Endothelial cell of umbilical vein (primary cell): ENCODE data around the gene C4orf50. TPM values are rescaled to one million over a fixed set of nuclear protein-coding genes. Genes with fewer than 3 reads are reported as not detected.

Source experiments
- Bru-seq: library from RNA; stranded (reverse); fragments of 400-500 nt; gene quantifications from one replicate; lab custom pipeline; 2021; lab: Mats Ljungman, UMichigan
- BruChase-seq, 2 experiments: library from RNA; stranded (reverse); fragments of 400-500 nt; gene quantifications; one replicate each; lab custom pipeline; 2021; lab: Mats Ljungman, UMichigan
- BruUV-seq: library from RNA; stranded (reverse); fragments of 400-500 nt; replicated peaks from 2 replicates; lab custom pipeline; 2021; lab: Mats Ljungman, UMichigan
- CTCF ChIA-PET: fragments of 300-600, 350-600 bp; sonication (Branson Sonifier 250); formaldehyde crosslinking; loops from one replicate; lab custom pipeline; 2021; ENCODE audit warnings: antibody characterized with exemption, inconsistent platforms; lab: Charles Lee
- POLR2A ChIA-PET: fragments of 300-600, 350-600 bp; sonication (Branson Sonifier 250); formaldehyde crosslinking; loops from one replicate; lab custom pipeline; 2021; ENCODE audit warnings: antibody characterized with exemption, inconsistent platforms; lab: Charles Lee
- DNase-seq: peaks from one replicate; pipeline ENCODE4 v3.0.0-alpha.2; 2011; ENCODE audit warnings: low read depth, low spot score
- FAIRE-seq: peaks from 2 replicates; lab custom pipeline; 2011; peaks lifted over from hg19 to GRCh38; lab: Jason Lieb, UNC
- H2AFZ ChIP-seq: 2 replicates; pipeline ENCODE4 v1.6.0; 2012; ENCODE audit warnings: low read depth, low read length, control low read depth, inconsistent platforms
- H3K27ac ChIP-seq: 2 replicates; pipeline ENCODE4 v1.5.1; 2011; ENCODE audit warnings: low read depth, mild to moderate bottlenecking, control low read depth, low read length, moderate library complexity; ENCODE audit not compliant: insufficient read depth
- H3K27me3 ChIP-seq, 2 experiments: 2 replicates each; pipeline versions ENCODE4 v1.6.0 to v1.6.1; 2011; ENCODE audit warnings: low read length in 2 of 2, mixed read lengths in 1 of 2; ENCODE audit not compliant: control insufficient read depth in 2 of 2, insufficient read depth in 2 of 2
- H3K36me3 ChIP-seq, 2 experiments: 2 replicates in 1 of 2; 3 replicates in 1 of 2; pipeline ENCODE4 v1.5.1; 2011; ENCODE audit warnings: low read length in 2 of 2, mild to moderate bottlenecking in 1 of 2, moderate library complexity in 1 of 2; ENCODE audit not compliant: control insufficient read depth in 2 of 2, insufficient read depth in 2 of 2; ENCODE audit errors: extremely low read depth in 1 of 2
- H3K4me1 ChIP-seq: 3 replicates; pipeline ENCODE4 v1.5.1; 2011; ENCODE audit warnings: mild to moderate bottlenecking, low read length; ENCODE audit not compliant: control insufficient read depth, insufficient read depth; ENCODE audit errors: extremely low read depth
- H3K4me2 ChIP-seq: 2 replicates; pipeline ENCODE4 v1.6.1; 2011; ENCODE audit warnings: low read length, control low read depth, mixed read lengths; ENCODE audit not compliant: insufficient read depth
- H3K4me3 ChIP-seq, 3 experiments: fragments of 200-600 bp in 1 of 3; sonication (generic), shearing (Covaris generic) in 1 of 3; replicated peaks in 1 of 3; 2 replicates each; pipeline ENCODE4 v1.5.1; 2011 to 2016; ENCODE audit warnings: control low read depth in 3 of 3, low read length in 3 of 3, mild to moderate bottlenecking in 2 of 3, inconsistent platforms in 1 of 3, low read depth in 1 of 3, moderate library complexity in 1 of 3; ENCODE audit not compliant: insufficient read depth in 1 of 3
- H3K79me2 ChIP-seq: 2 replicates; pipeline ENCODE4 v1.6.0; 2012; ENCODE audit warnings: low read length, inconsistent platforms; ENCODE audit not compliant: control insufficient read depth, insufficient read depth
- H3K9ac ChIP-seq: replicated peaks from 2 replicates; pipeline ENCODE3; 2011; ENCODE audit warnings: low read length, control low read depth; ENCODE audit not compliant: insufficient read depth; ENCODE audit errors: extremely low read depth
- H3K9me1 ChIP-seq: replicated peaks from 3 replicates; pipeline ENCODE4 v1.6.0; 2011; ENCODE audit warnings: mild to moderate bottlenecking, low read length; ENCODE audit not compliant: control insufficient read depth, insufficient read depth; ENCODE audit errors: extremely low read depth
- H3K9me3 ChIP-seq: replicated peaks from 2 replicates; pipeline ENCODE4 v1.5.1; 2012; ENCODE audit warnings: low read length, inconsistent platforms; ENCODE audit not compliant: control insufficient read depth, insufficient read depth
- H4K20me1 ChIP-seq: replicated peaks from 2 replicates; pipeline ENCODE3; 2011; ENCODE audit warnings: mild to moderate bottlenecking, low read length; ENCODE audit not compliant: control insufficient read depth, insufficient read depth; ENCODE audit errors: extremely low read depth
- EZH2 ChIP-seq: IDR thresholded peaks from 2 replicates; pipeline ENCODE4 v1.6.1; 2012; ENCODE audit warnings: borderline replicate concordance, low read depth, mild to moderate bottlenecking, moderate library complexity, low read length, inconsistent platforms; ENCODE audit not compliant: severe bottlenecking
- FOS ChIP-seq: IDR thresholded peaks from 2 replicates; pipeline ENCODE4 v1.6.1; 2011; ENCODE audit warnings: mild to moderate bottlenecking, low read length, moderate library complexity, borderline replicate concordance; ENCODE audit not compliant: insufficient read depth
- GATA2 ChIP-seq: IDR thresholded peaks from 2 replicates; pipeline ENCODE4 v1.7.0; 2011; ENCODE audit warnings: low read depth, mild to moderate bottlenecking, moderate library complexity, mixed read lengths, low read length; ENCODE audit not compliant: insufficient read length, insufficient read depth
- JUN ChIP-seq: IDR thresholded peaks from 2 replicates; pipeline ENCODE4 v1.6.1; 2011; ENCODE audit warnings: borderline replicate concordance, low read depth; ENCODE audit not compliant: insufficient read length, insufficient read depth
- MYC ChIP-seq: IDR thresholded peaks from one replicate; pipeline ENCODE4 v1.6.1; 2011; ENCODE audit warnings: mild to moderate bottlenecking, low read depth, low read length
- POLR2A ChIP-seq: IDR thresholded peaks from 2 replicates; pipeline ENCODE4 v1.6.1; 2012; ENCODE audit warnings: low read depth, mild to moderate bottlenecking, control low read depth, low read length
- POLR2AphosphoS5 ChIP-seq: IDR thresholded peaks from 2 replicates; pipeline ENCODE4 v1.6.1; 2012; ENCODE audit warnings: low read depth, mild to moderate bottlenecking, control low read depth, low read length, moderate library complexity; ENCODE audit not compliant: insufficient read depth
- dilution Hi-C: fragments of 300-500 bp; cut with MboI; formaldehyde crosslinking; loops from one replicate; pipeline ENCODE4 v1.15.0; 2019; ENCODE audit warnings: low sequenced_read_pairs; ENCODE audit not compliant: extremely low pct_ligation_motif_present
- intact Hi-C: fragments of 100-400 bp; cut with micrococcal nuclease; formaldehyde crosslinking; loops from one replicate; pipeline ENCODE4 v1.10.0; 2022
- long read RNA-seq: library from polyadenylated mRNA; stranded (forward); transcript quantifications from one replicate; pipeline ENCODE4 v2.0.0, GENCODE V29; 2021
- polyA minus RNA-seq, 3 experiments: library from RNA; depleted of rRNA, polyadenylated mRNA; stranded (reverse); fragments of >200 nt; gene quantifications; 1 replicate in 1 of 3; 2 replicates in 2 of 3; pipeline ENCODE4 v1.2.3, GENCODE V29; 2011
- polyA plus RNA-seq, 4 experiments: library from polyadenylated mRNA; depleted of rRNA in 3 of 4; stranded (reverse) in 3 of 4; unstranded in 1 of 4; fragments of >200 nt; gene quantifications; 2 replicates each; pipeline versions ENCODE4 v1.2.1 to v1.2.3, GENCODE V29; 2011 to 2012; ENCODE audit warnings: missing spikeins in 1 of 4
- total RNA-seq: library from RNA; stranded (reverse); gene quantifications from 2 replicates; pipeline ENCODE4 v1.2.3, GENCODE V29; 2021
- TF ChIP-seq, protein P1 (sequence below), 2 donors: IDR thresholded peaks; 1 replicate in 1 of 2; 2 replicates in 1 of 2; pipeline ENCODE4 v1.5.1; 2011; ENCODE audit warnings: low read length in 2 of 2, mild to moderate bottlenecking in 2 of 2, moderate library complexity in 2 of 2, control low read depth in 1 of 2, inconsistent platforms in 1 of 2, low read depth in 1 of 2; ENCODE audit not compliant: insufficient read depth in 1 of 2; ENCODE audit errors: extremely low read depth in 1 of 2
- TF ChIP-seq, protein P2 (sequence below): IDR thresholded peaks from 2 replicates; pipeline ENCODE4 v1.6.1; 2011; ENCODE audit not compliant: insufficient read depth, insufficient read length

C4orf50 gene
- total RNA-seq, result not detected in 2 replicates
- not detected in 2 replicates for polyA plus RNA-seq
- not detected in 2 replicates for polyA plus RNA-seq (2011; cell fraction: cytosol; rRNA removed)
- polyA plus RNA-seq (2011; cell fraction: nucleus; rRNA removed), result not detected in 2 replicates
- not detected in 2 replicates for polyA plus RNA-seq (2012)
- not detected in 2 replicates for polyA minus RNA-seq
- not detected for polyA minus RNA-seq (2011; cell fraction: cytosol; rRNA and poly(A)+ RNA removed)
- polyA minus RNA-seq (2011; cell fraction: nucleus; rRNA and poly(A)+ RNA removed), result not detected in 2 replicates
- percentile 1 among the genes with signal in this experiment for Bru-seq, nascent RNA
- not detected for BruChase-seq, experiment 1, labeled RNA remaining after a 6-hour chase
- BruChase-seq, experiment 2, labeled RNA remaining after a 2-hour chase, result not detected
- long read RNA-seq, result 0 reads

DNA sequence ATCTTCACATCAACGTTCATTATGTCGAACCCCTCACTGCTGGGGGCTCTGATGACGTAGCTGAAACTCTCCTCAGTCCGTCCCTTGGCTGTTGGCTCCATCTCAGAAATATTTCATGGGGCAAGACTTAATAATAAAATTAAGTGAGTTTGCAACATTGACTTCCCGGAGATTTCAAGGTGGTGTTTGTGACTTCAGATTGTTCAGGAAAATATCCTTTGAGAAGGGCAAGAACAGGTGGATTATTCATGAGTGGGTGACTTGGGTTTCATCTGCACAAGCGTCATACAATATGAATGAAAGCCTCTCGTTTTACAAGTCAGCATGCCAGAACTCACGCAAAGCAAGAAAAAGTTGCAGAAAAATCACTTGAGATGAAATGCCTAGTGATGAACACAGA, at the start of gene C4orf50:
TSS of gene C4orf50 (minus strand) at position 101 of the 400 bp plus-strand sequence.
- Histone ChIP-seq H3K9ac (no peak within 1 kb of the TSS), H3K27ac (no peak within 1 kb of the TSS), H4K20me1 (no peaks in the 10 kb centered on the region), H3K4me2 (no peak within 1 kb of the TSS), H3K79me2 (no peaks in the 10 kb centered on the region), H3K36me3 (no peaks in the 10 kb centered on the region), H3K9me3 (no peaks in the 10 kb centered on the region), H2AFZ (no peak within 1 kb of the TSS), H3K4me1 (no peaks in the 10 kb centered on the region), H3K4me3 (no peak within 1 kb of the TSS), H3K9me1 (no peaks in the 10 kb centered on the region), H3K27me3 (no peaks in the 10 kb centered on the region)
- CTCF ChIA-PET, result no interaction called here
- dilution Hi-C loops (no loop called here), intact Hi-C loops (no loop called here)
- TF ChIP-seq EZH2 (no peak), GATA2 (no peak), MYC (no peak), POLR2A (no peak), POLR2AphosphoS5 (no peak), FOS (no peak), JUN (no peak)
- TF ChIP-seq, protein P1, sequence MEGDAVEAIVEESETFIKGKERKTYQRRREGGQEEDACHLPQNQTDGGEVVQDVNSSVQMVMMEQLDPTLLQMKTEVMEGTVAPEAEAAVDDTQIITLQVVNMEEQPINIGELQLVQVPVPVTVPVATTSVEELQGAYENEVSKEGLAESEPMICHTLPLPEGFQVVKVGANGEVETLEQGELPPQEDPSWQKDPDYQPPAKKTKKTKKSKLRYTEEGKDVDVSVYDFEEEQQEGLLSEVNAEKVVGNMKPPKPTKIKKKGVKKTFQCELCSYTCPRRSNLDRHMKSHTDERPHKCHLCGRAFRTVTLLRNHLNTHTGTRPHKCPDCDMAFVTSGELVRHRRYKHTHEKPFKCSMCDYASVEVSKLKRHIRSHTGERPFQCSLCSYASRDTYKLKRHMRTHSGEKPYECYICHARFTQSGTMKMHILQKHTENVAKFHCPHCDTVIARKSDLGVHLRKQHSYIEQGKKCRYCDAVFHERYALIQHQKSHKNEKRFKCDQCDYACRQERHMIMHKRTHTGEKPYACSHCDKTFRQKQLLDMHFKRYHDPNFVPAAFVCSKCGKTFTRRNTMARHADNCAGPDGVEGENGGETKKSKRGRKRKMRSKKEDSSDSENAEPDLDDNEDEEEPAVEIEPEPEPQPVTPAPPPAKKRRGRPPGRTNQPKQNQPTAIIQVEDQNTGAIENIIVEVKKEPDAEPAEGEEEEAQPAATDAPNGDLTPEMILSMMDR (IDR thresholded peaks at IDR 0.05; ENCODE audit: extremely low read depth in 1 of 2, insufficient read depth in 1 of 2, low read depth in 1 of 2, low read length in 2 of 2), result no peak
- TF ChIP-seq, protein P2, sequence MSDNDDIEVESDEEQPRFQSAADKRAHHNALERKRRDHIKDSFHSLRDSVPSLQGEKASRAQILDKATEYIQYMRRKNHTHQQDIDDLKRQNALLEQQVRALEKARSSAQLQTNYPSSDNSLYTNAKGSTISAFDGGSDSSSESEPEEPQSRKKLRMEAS, result no peak
- BruUV-seq, result no TSS peak
- DNase-seq (no peak), FAIRE-seq (no peak)
- POLR2A ChIA-PET, result no interaction called here
